ENCODE measurements around the gene PIWIL1.

PIWIL1 gene

GRCh38 chr12:130338794-130339601, 1.3 kb downstream of the PIWIL1 start:
- peaks cover 5% of the 10 kb centered on the region for H3K27me3 ChIP-seq (ENCODE audit: control insufficient read depth, insufficient read depth, low read length)
- H3K27ac ChIP-seq (ENCODE audit: low read length), result no peak overlapping the region
- H3K36me3 ChIP-seq (ENCODE audit: control insufficient read depth, low read depth, low read length), result no peaks in the 10 kb centered on the region
- H3K9me3 ChIP-seq (ENCODE audit: control insufficient read depth, low read depth, low read length), result no peaks in the 10 kb centered on the region
- no peak overlapping the region for H3K9ac ChIP-seq (ENCODE audit: low read length)
- H3K4me3 ChIP-seq (ENCODE audit: low read length), result no peak overlapping the region
- peaks cover 4% of the 10 kb centered on the region for H3K4me1 ChIP-seq (ENCODE audit: control insufficient read depth, low read depth, low read length)

GRCh38 chr12:130339951-130340350, 2.3 kb downstream of the PIWIL1 start:
- Histone ChIP-seq H3K4me3 (ENCODE audit: low read length) (no peak overlapping the region), H3K9me3 (ENCODE audit: control insufficient read depth, low read depth, low read length) (no peaks in the 10 kb centered on the region), H3K36me3 (ENCODE audit: control insufficient read depth, low read depth, low read length) (no peaks in the 10 kb centered on the region), H3K4me1 (ENCODE audit: control insufficient read depth, low read depth, low read length) (peaks cover 4% of the 10 kb centered on the region), H3K27me3 (ENCODE audit: control insufficient read depth, insufficient read depth, low read length) (peaks cover 5% of the 10 kb centered on the region), H3K9ac (ENCODE audit: low read length) (no peak overlapping the region), H3K27ac (ENCODE audit: low read length) (no peak overlapping the region)

- no peak overlapping the region for H3K9ac ChIP-seq (ENCODE audit: low read length)
- no peak overlapping the region for H3K4me3 ChIP-seq (ENCODE audit: low read length)
- no peak overlapping the region for H3K27ac ChIP-seq (ENCODE audit: low read length)
- no peaks in the 10 kb centered on the region for H3K36me3 ChIP-seq (ENCODE audit: control insufficient read depth, low read depth, low read length)
- no peaks in the 10 kb centered on the region for H3K9me3 ChIP-seq (ENCODE audit: control insufficient read depth, low read depth, low read length)
- H3K27me3 ChIP-seq (ENCODE audit: control insufficient read depth, insufficient read depth, low read length), result no peaks in the 10 kb centered on the region
- peaks cover 4% of the 10 kb centered on the region for H3K4me1 ChIP-seq (ENCODE audit: control insufficient read depth, low read depth, low read length)
Observed at GRCh38 chr12:130342442-130342841, 4.8 kb downstream of the PIWIL1 start.

GRCh38 chr12:130342842-130343241, 5.2 kb downstream of the PIWIL1 start:
- H3K4me1 ChIP-seq (ENCODE audit: control insufficient read depth, low read depth, low read length), result peaks cover 4% of the 10 kb centered on the region
- H3K4me3 ChIP-seq (ENCODE audit: low read length), result no peak overlapping the region
- H3K27ac ChIP-seq (ENCODE audit: low read length), result no peak overlapping the region
- H3K36me3 ChIP-seq (ENCODE audit: control insufficient read depth, low read depth, low read length), result no peaks in the 10 kb centered on the region
- H3K9ac ChIP-seq (ENCODE audit: low read length), result no peak overlapping the region
- H3K27me3 ChIP-seq (ENCODE audit: control insufficient read depth, insufficient read depth, low read length), result no peaks in the 10 kb centered on the region
- H3K9me3 ChIP-seq (ENCODE audit: control insufficient read depth, low read depth, low read length), result no peaks in the 10 kb centered on the region

GRCh38 chr12:130344529-130344928, 6.8 kb downstream of the PIWIL1 start:
- Histone ChIP-seq H3K4me1 (ENCODE audit: control insufficient read depth, low read depth, low read length) (peaks cover 4% of the 10 kb centered on the region), H3K9me3 (ENCODE audit: control insufficient read depth, low read depth, low read length) (no peaks in the 10 kb centered on the region), H3K27me3 (ENCODE audit: control insufficient read depth, insufficient read depth, low read length) (no peaks in the 10 kb centered on the region), H3K9ac (ENCODE audit: low read length) (no peak overlapping the region), H3K36me3 (ENCODE audit: control insufficient read depth, low read depth, low read length) (no peaks in the 10 kb centered on the region), H3K4me3 (ENCODE audit: low read length) (no peak overlapping the region), H3K27ac (ENCODE audit: low read length) (no peak overlapping the region)

GRCh38 chr12:130345292-130345691, 7.6 kb downstream of the PIWIL1 start:
- Histone ChIP-seq H3K4me3 (ENCODE audit: low read length) (no peak overlapping the region), H3K9me3 (ENCODE audit: control insufficient read depth, low read depth, low read length) (no peaks in the 10 kb centered on the region), H3K9ac (ENCODE audit: low read length) (no peak overlapping the region), H3K27me3 (ENCODE audit: control insufficient read depth, insufficient read depth, low read length) (no peaks in the 10 kb centered on the region), H3K27ac (ENCODE audit: low read length) (no peak overlapping the region), H3K36me3 (ENCODE audit: control insufficient read depth, low read depth, low read length) (no peaks in the 10 kb centered on the region), H3K4me1 (ENCODE audit: control insufficient read depth, low read depth, low read length) (no peaks in the 10 kb centered on the region)

GRCh38 chr12:130347588-130347987, 9.9 kb downstream of the PIWIL1 start:
- no peak overlapping the region for H3K27ac ChIP-seq (ENCODE audit: low read length)
- H3K27me3 ChIP-seq (ENCODE audit: control insufficient read depth, insufficient read depth, low read length), result no peaks in the 10 kb centered on the region
- no peaks in the 10 kb centered on the region for H3K4me1 ChIP-seq (ENCODE audit: control insufficient read depth, low read depth, low read length)
- no peak overlapping the region for H3K9ac ChIP-seq (ENCODE audit: low read length)
- H3K4me3 ChIP-seq (ENCODE audit: low read length), result no peak overlapping the region
- H3K36me3 ChIP-seq (ENCODE audit: control insufficient read depth, low read depth, low read length), result no peaks in the 10 kb centered on the region
- H3K9me3 ChIP-seq (ENCODE audit: control insufficient read depth, low read depth, low read length), result no peaks in the 10 kb centered on the region

- Histone ChIP-seq H3K4me1 (ENCODE audit: control insufficient read depth, low read depth, low read length) (no peaks in the 10 kb centered on the region), H3K9ac (ENCODE audit: low read length) (no peak overlapping the region), H3K36me3 (ENCODE audit: control insufficient read depth, low read depth, low read length) (no peaks in the 10 kb centered on the region), H3K9me3 (ENCODE audit: control insufficient read depth, low read depth, low read length) (no peaks in the 10 kb centered on the region), H3K27me3 (ENCODE audit: control insufficient read depth, insufficient read depth, low read length) (no peaks in the 10 kb centered on the region), H3K27ac (ENCODE audit: low read length) (no peak overlapping the region), H3K4me3 (ENCODE audit: low read length) (no peak overlapping the region)
Observed at GRCh38 chr12:130350715-130351114, 13.0 kb downstream of the PIWIL1 start.

- Histone ChIP-seq H3K9ac (ENCODE audit: low read length) (no peak overlapping the region), H3K4me1 (ENCODE audit: control insufficient read depth, low read depth, low read length) (no peaks in the 10 kb centered on the region), H3K27ac (ENCODE audit: low read length) (no peak overlapping the region), H3K27me3 (ENCODE audit: control insufficient read depth, insufficient read depth, low read length) (no peaks in the 10 kb centered on the region), H3K9me3 (ENCODE audit: control insufficient read depth, low read depth, low read length) (no peaks in the 10 kb centered on the region), H3K4me3 (ENCODE audit: low read length) (no peak overlapping the region), H3K36me3 (ENCODE audit: control insufficient read depth, low read depth, low read length) (no peaks in the 10 kb centered on the region)
Observed at GRCh38 chr12:130351326-130351725, 13.6 kb downstream of the PIWIL1 start.

- H3K4me3 ChIP-seq (ENCODE audit: low read length), result no peak overlapping the region
- no peak overlapping the region for H3K9ac ChIP-seq (ENCODE audit: low read length)
- H3K9me3 ChIP-seq (ENCODE audit: control insufficient read depth, low read depth, low read length), result no peaks in the 10 kb centered on the region
- H3K27me3 ChIP-seq (ENCODE audit: control insufficient read depth, insufficient read depth, low read length), result no peaks in the 10 kb centered on the region
- H3K4me1 ChIP-seq (ENCODE audit: control insufficient read depth, low read depth, low read length), result no peaks in the 10 kb centered on the region
- no peaks in the 10 kb centered on the region for H3K36me3 ChIP-seq (ENCODE audit: control insufficient read depth, low read depth, low read length)
- no peak overlapping the region for H3K27ac ChIP-seq (ENCODE audit: low read length)
Observed at GRCh38 chr12:130353081-130353480, 15.4 kb downstream of the PIWIL1 start.

GRCh38 chr12:130354407-130354806, 16.7 kb downstream of the PIWIL1 start:
- Histone ChIP-seq H3K9me3 (ENCODE audit: control insufficient read depth, low read depth, low read length) (no peaks in the 10 kb centered on the region), H3K27ac (ENCODE audit: low read length) (no peak overlapping the region), H3K36me3 (ENCODE audit: control insufficient read depth, low read depth, low read length) (no peaks in the 10 kb centered on the region), H3K4me1 (ENCODE audit: control insufficient read depth, low read depth, low read length) (no peaks in the 10 kb centered on the region), H3K27me3 (ENCODE audit: control insufficient read depth, insufficient read depth, low read length) (no peaks in the 10 kb centered on the region), H3K4me3 (ENCODE audit: low read length) (no peak overlapping the region), H3K9ac (ENCODE audit: low read length) (no peak overlapping the region)

GRCh38 chr12:130356222-130356621, 18.5 kb downstream of the PIWIL1 start:
- Histone ChIP-seq H3K4me3 (ENCODE audit: low read length) (no peak overlapping the region), H3K27me3 (ENCODE audit: control insufficient read depth, insufficient read depth, low read length) (no peaks in the 10 kb centered on the region), H3K9me3 (ENCODE audit: control insufficient read depth, low read depth, low read length) (no peaks in the 10 kb centered on the region), H3K36me3 (ENCODE audit: control insufficient read depth, low read depth, low read length) (no peaks in the 10 kb centered on the region), H3K9ac (ENCODE audit: low read length) (no peak overlapping the region), H3K27ac (ENCODE audit: low read length) (no peak overlapping the region), H3K4me1 (ENCODE audit: control insufficient read depth, low read depth, low read length) (no peaks in the 10 kb centered on the region)

Data from iPS-18a (cell line).